HG03159 (cell line): Measurements from ENCODE around the gene ZNF138.
"Not testable (repeated sequence)": the region's sequence is repeated elsewhere in the genome, so short reads cannot be mapped to it uniquely, and the experiment has no call there.

Source experiments
- ATAC-seq: cut with Tn5 transposase; IDR thresholded peaks from one replicate; pipeline ENCODE4 v1.9.1; 2021; ENCODE audit warnings: mild to moderate bottlenecking, moderate library complexity; ENCODE audit not compliant: unreplicated experiment

Gene ZNF138

DNA sequence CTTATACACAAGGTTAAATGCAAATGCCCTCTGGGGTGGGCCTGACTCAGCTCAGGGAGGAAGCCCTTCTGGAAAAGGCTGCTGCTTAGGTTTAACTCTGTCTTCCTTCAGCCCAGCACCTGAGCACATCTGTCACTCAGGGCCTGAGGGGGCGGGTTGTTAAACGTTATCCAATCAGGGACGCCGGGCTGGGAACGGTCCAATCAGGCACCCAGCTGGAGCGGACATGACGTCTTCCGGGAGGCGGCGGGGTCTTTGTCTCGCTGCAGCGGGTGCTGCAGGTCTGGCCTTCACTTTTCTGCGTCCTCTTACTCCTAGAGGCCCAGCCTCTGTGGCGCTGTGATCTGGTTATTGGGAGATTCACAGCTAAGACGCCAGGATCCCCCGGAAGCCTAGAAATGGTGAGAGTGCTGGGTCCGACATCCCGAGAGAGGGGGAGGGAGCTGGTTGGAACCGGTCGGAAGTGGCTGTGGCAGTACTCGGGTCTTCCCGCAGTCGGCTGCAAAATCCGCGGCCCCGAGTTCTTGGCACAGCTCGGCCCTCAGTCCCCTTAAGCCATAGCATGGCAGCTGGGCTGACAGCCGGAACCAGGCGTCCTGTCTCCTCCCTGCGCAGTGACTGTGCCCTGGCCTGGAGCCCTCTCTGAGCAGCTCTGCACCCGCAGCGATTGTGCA lies at the start of gene ZNF138:
ZNF138 (plus strand) TSS at position 258 of the 674 bp plus-strand sequence; CDS start at position 399, 141 bp downstream.
- ATAC-seq: peak; percentile 100

DNA sequence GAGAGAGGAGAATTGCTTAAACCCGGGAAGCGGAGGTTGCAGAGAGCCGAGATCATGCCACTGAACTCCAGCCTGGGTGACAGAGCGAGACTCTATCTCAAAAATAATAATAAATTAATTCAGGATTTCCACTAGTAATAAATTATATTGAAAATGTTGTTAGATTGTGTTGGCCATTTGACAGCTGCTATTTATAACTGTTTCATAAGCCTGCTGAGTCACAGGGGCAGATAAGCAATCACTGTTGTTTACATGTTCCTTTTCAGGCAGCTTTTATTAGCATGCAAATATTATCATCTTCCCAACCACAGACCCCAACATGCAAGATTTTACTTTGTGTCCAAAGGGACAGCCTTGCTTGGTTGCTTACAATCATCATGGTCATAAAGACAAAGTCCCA lies 49.5 kb upstream of the ZNF138 start:
- no peak for ATAC-seq

DNA sequence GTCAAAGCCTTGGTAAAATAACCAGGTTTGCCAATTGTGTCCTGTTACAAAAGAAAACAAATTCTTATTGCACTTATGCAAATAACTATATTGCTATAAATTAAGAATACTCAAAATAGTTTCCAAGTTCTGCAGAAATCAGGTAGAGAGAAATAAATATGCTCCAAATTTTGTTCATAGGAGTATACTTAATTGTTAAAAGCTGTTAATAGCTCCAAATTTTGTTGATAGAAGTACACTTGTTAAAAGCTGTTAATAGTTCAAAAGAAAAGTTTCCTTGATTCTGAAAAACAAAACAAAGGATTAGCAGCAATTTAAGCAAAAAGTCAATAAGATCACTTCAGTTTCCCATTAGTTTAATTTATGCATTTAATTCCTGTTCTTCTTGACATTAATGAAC lies 46.4 kb upstream of the ZNF138 start:
- ATAC-seq: no peak

DNA sequence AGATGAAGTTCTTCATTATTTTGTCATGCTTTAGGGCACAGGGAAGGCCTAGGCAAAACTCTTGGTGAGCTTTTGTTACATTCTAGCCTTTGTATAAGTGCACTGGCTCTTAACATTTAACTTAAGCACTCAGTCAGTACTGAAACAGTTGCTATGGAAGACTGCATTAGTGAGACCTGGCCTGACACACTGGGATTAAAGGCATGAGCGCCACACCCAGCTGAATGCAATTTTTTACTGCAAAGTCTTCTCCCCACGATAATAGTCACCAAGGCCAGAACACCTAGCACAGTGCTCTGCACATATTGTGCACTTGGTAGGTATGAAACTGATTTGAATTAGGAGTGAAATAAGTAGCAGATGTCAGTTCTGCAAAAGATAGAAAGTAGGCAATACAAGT lies 41.2 kb upstream of the ZNF138 start:
- ATAC-seq: no peak

DNA sequence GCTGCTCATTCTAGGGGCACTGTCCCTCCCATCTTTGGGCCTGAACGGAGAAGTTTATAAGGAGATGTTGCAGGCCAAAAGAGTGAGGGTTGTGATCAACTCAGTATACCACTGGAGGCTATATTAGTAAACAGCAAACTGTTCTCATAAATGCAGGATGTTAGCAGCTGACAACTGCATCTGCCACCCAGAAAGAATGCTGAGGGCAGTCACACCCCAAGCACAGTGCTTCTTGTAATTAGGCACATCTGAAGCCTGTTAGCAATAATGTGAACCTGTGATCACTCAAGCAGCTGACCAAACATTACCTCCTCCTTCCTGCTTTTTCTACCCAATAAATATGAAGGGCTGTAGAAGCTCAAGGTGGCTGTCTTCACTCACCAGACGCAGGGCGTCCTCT lies 38.4 kb upstream of the ZNF138 start:
- no peak for ATAC-seq

DNA sequence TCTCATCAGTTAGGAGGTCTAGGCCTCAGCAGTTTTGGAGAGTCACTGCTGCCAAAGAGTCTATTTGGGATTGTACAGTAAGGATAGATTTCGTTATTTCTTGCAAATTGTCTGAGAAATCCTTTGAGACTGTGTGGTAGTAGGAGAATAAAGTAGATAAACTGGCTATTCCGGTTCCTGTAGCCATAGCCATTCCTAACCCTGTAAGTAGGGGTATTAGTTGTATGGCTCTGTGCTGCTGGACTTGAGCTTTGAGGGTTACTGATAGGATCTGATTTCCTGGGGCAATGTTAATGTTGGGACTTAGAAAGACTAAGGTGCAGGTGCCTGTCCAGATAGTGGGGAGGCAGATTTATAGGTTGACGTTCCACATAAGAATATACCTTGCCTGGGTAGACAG lies 36.1 kb upstream of the ZNF138 start:
- ATAC-seq: no peak

DNA sequence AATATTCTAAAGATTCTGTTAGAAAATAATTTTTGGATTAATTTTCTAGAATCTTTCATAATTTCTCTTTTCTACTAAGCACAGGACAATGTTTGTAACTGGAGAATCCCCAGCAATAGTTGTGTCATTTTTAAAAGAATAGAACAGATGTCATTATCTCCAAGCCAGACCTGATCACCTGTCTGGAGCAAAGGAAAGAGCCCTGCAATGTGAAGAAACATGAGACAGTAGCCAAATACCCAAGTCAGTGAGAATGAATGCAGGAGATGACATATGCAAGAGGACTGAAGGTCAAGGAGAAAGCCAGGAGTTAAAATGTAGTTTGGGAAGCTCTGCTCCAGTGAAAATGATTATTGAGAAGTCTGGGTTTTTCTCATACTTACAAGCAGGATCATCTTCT lies 25.4 kb upstream of the ZNF138 start:
- no peak for ATAC-seq

DNA sequence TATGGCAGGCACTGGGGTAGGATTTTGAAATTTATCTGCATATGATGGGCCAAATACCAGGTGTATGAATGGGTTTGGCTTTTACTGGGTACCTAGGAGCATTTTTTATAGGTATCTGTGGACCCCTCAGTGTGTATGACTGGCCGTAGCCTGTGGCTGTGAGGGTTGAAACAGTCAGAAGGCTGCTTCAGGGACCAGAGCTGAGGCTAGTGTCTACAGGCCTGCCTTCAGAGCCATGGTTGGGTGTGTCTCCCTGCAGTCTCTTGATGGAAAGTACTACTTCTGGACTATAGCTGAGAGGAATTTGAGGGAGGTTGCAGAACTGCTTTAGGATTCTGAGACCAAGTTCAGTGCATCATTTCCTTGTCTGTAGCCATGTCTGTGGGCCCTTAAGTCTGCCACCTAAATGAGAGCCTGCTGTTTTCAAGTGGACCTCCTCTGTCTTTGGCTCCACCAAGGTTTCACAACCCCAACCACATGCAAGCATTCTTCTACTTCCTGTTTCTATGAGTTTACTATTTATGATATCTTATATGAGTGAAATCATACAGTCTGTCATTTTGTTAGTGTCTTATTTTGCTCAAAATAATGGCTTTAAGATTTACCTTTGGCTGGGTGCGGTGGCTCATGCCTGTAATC lies 19.9 kb upstream of the ZNF138 start:
- ATAC-seq: no peak

DNA sequence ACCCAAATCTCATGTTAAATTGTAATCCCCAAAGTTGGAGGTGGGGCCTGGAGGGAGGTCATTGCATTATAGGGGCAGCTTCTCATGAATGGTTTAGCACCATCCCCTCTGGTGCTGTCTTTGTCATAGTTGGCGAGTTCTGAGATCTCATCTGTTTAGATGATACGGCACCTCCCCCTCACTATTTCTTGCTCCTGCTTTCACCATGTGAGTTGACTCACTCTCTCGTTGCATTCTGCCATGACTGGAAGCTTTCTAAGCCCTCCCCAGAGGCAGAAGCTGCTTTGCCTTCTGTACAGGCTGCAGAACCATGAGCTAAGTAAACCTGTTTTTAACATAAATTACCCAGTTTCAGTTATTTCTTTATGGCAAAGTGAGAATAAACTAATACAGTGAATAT lies 18.9 kb upstream of the ZNF138 start:
- no peak for ATAC-seq

DNA sequence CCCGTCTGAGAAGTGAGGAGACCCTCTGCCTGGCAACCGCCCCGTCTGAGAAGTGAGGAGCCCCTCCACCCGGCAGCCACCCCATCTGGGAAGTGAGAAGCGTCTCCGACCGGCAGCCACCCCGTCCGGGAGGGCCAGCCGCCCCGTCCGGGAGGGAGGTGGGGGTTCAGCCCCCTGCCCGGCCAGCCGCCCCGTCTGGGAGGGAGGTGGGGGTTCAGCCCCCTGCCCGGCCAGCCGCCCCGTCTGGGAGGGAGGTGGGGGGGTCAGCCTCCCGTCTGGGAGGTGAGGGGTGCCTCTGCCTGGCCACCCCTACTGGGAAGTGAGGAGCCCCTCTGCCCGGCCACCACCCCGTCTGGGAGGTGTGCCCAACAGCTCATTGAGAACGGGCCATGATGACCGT lies 9.4 kb upstream of the ZNF138 start:
- ATAC-seq: not testable (repeated sequence)

DNA sequence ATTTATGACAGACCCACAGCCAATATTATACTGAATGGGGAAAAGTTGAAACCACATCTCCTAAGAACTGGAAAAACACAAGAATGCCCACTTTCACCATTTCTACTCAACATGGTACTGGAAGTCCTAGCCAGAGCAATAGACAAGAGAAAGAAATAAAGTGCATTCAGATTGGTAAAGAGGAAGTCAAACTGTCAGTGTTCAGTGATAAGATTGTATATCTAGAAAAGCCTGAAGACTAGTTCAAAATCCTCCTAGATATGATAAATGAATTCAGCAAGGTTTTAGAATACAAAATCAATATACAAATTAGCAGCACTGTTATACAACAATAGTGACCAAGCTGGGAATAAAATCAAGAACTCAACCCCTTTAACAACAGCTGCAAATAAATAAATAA lies 6.9 kb upstream of the ZNF138 start:
- ATAC-seq: no peak

DNA sequence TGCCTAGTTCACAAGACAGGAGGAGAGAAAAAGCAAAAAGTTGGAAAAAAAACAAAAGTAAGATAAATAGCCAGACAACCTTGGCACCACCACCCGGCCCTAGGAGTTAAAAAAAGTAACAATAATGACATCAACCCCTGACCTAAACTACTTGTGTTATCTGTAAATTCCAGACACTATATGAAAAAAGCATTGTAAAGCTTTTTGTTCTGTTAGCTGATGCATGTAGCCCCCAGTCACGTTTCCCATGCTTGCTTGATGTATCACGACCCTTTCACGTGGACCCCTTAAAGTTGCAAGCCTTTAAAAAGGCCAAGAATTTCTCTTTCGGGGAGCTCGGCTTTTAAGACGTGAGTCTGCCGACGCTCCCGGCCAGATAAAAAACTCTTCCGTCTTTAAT lies 5.0 kb upstream of the ZNF138 start:
- not testable (repeated sequence) for ATAC-seq

DNA sequence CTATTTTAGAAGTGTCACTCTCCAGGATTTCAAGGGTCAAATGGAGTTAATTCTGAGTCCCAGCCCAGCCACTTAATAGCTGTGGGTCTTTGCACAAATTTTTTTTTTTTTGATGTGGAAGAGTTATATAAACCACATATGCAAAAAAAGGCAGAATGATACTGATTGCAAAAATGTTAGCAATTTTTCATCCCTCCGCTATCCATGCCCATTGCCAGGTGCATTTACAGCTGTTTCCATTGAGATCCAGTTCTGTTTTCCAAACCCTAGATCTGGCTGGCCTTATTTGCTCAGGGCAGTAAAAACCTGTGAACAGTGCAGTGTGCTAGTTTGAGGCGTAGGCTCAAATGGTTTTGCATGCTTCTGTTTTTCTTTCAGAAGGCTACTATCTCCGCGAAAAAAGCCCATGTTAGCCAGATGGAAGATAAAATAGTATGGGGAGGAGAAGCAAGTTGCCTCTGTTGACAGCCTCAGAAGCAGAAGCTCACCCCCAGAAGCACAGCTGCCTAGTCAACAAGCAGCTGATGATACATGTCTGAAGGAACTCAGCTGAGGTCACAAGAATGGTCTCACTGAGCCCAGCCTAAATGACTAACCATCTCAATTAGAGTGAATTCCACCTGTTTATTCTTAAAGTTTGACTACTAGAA lies 997 bp upstream of the ZNF138 start:
- ATAC-seq: no peak

DNA sequence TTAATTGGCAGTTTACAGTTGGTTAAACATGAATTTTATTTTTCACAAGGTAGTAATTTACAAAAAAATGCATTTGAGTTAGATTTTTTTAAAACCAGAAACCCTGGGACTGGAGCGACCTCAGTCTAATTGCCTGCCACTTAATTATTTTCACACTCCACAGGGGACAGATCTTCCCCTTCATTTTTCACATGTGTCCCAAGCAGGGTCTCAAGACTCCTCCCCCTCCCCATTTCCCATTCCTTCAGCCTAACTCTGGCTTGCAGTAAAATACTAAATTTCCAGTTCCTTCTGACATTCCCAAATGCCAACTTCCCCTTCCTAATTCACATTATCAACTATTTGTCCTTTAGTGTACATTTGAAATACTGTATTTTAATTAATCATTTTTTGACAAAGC lies 948 bp downstream of the ZNF138 start:
- ATAC-seq: no peak

DNA sequence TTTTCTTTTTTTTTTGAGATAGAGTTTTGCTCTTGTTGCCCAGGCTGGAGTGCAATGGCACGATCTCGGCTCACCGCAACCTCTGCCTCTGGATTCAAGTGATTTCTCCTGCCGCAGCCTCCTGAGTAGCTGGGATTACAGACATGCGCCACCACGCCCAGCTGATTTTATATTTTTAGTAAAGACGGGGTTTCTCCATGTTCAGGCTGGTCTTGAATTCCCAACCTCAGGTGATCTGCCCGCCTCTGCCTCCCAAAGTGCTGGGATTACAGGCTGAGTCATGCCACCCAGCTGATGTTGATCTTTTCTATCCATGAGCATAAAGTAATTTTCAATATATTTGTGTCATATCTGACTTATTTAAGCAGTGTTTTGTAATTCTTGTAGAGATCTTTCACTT lies 4.9 kb downstream of the ZNF138 start:
- ATAC-seq: not testable (repeated sequence)

DNA sequence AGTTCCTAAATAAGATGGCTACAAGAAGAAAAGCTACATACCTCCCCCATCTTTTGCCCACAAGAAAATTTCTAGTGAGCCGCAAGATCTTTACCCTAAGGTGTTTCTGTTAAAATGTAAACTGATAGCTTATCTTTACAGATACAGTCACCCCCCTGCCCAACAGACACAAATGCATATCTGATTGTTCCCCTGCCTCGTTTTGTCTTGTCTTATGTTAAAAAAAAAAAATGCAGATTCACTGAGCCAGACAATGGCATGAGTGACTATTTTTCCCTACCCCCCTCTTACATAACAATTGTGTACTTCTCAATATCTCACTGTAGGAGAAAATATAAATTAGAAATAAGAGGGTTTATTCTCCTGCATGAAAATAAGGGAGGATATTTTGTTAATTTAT lies 8.5 kb downstream of the ZNF138 start:
- no peak for ATAC-seq

DNA sequence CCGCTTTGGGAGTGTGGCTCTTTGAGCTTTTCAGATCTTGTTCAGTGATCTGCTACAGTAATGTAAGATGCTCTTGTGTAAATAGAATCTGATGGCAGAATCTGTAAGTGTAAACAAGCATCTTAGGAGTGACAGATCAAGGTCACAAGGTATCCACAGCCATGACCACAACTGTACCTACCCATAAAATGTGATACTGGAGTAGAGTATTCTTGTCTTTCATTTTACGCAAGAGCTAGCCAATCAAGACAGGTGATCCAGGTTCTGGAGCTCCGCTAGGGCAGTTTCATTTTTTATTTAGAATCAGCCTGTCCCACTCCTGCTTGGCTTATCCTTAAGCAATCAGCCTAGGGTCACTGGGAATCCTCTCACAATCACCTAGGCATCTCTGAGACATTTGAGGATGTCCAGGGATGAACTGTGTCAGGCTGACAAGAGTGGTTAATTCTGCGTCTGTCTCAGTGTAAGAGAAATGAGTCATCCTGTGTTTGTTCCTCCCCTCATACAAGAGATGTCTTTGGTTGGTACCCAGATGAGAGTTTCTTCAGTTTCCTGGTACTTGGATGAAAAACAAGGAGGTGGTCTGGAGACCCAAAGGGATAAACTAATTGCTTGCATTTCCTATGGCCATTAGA lies 13.6 kb downstream of the ZNF138 start:
- ATAC-seq: no peak

DNA sequence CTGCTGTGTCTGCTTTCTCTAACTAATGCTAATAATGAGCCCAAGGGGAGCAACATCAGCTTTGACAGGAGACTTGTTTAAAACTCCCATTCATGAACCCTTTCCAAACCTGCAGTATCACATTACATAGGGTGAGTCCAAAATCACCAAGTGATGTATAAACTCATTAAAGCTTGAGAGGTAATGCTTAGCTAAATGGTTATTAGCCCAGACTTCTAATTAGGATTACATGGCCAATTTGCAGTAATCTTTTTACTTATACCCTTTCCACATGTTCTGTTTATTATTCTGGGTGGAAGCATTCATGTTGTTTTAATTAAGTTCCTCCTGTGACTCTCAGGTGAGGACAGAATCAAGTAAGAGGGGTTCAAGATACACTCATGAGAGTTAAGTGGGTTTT lies 17.5 kb downstream of the ZNF138 start:
- no peak for ATAC-seq

DNA sequence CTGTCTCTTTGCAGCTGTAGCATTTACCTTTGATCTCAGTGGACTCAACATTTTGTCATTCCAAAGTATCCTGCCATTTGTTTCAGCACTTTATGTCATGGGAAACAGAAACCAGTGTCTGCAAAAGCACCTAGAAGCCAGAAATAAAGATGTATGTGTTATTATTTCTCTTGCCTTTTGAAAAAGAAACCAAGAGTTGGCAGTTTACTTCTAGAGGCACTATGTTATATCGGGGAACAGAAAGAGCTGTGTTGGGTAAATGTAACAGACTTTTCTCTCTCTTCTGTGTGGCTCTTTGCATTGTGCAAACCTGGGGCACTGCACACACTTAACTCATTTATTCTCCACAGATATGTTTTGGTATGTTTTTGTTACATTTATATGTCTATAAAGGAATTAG lies 36.7 kb downstream of the ZNF138 start:
- no peak for ATAC-seq

DNA sequence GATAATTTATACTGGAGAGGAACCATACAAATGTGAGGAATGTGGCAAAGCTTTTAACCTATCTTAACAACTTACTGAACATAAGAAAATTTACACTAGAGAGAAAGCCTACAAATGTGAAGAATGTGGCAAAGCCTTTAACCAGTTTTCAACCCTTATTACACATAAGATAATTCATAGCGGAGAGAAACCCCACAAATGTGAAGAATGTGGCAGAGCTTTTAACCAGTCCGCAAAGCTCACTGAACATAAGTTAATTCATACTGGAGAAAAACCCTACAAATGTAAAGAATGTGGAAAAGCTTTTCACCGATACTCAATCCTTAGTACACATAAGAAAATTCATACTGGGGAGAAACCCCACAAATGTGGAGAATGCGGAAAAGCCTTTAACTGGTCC lies 37.9 kb downstream of the ZNF138 start:
- ATAC-seq: no peak

DNA sequence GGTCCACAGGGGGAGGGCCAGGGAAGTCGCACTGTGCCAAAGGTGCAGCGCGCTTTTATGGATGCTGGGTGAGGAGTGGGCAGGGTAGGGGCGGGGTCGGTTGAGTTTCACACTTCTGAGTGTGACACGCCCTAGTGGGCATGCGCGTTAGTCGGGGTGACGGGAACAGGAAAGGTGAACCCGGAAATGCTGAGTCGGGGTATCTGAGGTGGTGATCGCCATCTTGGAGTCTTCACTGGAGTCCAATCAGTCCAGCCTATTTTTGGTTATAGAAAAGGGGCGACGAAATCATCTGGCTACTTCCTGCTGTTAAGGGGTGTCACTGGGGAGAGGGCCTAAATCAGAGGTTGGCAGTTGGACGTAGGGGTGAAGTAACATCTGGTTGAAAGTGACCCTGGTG lies 40.8 kb downstream of the ZNF138 start:
- no peak for ATAC-seq

DNA sequence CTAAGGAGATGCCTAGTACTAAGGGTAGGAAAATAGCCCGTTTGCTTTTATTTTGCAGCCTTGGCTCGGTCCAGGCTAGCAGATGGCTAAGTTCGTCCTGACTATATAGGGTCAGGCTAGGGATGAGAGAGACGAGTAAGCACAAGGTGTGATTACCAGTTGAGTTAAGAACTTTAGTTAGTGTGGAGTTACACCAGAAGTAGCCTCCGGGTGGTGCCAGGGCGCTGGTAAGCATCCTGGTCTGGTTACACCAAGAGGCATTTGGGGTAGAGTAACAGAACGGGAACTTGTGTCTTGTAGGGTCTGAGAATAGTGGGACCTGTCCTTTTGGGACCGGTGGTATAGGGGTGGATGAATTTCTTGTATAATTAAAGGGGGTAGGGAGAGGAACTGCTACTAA lies 41.6 kb downstream of the ZNF138 start:
- ATAC-seq: not testable (repeated sequence)
